ENCODE measurements around the gene ELAPOR2.

- TF ChIP-seq ATF3 (IDR thresholded peaks at IDR 0.05) (no peak), CTCF (IDR thresholded peaks at IDR 0.05; ENCODE audit: low read depth, low read length, missing input control) (no peak), SP1 (IDR thresholded peaks at IDR 0.05) (no peak), TAF1 (conservative IDR thresholded peaks at IDR 0.05) (no peak), MAX (IDR thresholded peaks at IDR 0.05) (no peak), FOXA1 (IDR thresholded peaks at IDR 0.05) (no peak), RAD21 (IDR thresholded peaks at IDR 0.05) (no peak), JUND (IDR thresholded peaks at IDR 0.05) (no peak), YY1 (IDR thresholded peaks at IDR 0.05) (no peak), REST (IDR thresholded peaks at IDR 0.05) (no peak), GABPA (IDR thresholded peaks at IDR 0.05 in 1 of 2, conservative IDR thresholded peaks at IDR 0.05 in 1 of 2) (no peak)
Observed at GRCh38 chr7:87048839-87049238, 10.6 kb downstream of the ELAPOR2 start.
